Activated CD4-positive, alpha-beta T cell treated with anti-CD3 and anti-CD28 coated beads for 24 hours (primary cell): ENCODE measurements around the gene CIAPIN1.
A peak's percentile ranks its signal among the peaks of the same experiment; 100 is the strongest.

Experiments used
- DNase-seq, 2 donors: peaks; one replicate each; pipeline ENCODE4 v3.0.0-alpha.2; 2020; ENCODE audit warnings: low read depth in 2 of 2

Gene CIAPIN1

DNA sequence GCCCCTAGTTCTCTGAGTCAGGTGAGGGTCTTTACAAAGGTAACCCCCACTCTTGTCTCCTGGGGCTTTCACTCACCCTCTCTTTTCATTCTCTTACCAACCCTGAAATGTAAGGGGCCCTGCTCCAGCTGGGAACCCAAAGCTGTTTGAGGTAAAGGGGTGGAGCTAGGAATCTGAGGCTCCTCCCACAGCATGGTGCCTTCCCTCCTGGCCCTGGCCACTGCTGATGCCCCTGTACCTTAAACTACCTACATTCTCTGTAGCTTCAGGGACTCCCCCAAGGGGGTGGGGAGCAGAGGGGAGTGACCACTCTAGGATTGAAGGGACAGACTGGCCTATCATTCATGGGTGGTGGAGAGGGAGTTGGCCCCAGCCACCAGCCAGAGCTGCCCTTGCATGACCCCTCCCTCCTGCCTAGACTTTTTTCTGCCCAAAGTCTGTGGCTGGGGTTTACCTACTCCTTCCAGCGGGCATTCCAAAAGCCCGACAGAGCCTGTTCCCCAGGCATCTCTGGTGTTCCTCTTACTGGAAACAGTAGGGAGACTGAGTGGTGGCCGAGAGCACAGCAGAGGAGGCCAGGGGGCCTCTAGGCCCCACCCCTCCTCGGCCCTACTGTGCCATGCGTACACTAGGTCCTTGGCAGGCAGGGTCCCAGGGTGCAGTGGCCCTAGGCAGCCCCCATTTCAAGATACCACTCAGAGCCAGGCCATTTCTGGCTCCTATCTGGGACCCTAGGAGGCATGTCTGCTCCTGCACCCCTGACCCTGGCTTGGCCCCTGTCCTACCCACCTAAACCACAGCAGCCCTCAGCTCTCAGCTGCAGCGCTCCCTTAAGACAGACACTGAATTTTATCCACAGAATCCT, 29.6 kb upstream of the CIAPIN1 start:
- DNase-seq, result no peak

DNA sequence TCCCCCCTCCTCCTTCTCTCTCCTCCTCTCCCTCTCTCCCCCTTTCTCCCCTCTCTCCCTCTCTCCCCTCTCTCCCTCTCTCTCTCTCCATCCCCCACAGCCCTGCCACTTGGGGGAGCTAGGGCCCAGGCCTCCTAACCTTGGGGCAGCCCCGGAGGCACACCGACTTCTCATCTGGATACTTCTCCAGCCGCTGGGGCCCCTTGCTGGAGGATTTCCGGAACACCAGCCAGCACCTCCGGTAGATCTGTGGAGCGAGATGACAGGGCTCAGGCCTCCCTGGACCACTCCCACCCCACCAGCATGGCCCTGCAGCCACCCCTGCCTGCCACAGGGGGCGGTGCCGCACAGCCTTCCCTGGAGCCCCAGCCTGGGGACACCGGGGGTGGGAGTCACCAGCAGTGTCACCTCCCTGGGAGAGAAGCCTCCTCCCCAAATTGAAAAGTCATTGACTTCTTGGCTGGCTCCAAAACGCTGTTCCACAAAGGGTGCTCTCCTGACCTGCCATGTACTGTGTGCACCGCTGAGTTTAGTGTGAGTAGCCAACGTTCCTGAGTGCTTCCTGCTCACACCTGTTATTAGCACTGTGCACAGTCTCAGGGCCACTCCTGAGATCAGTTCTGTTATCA, 28.6 kb upstream of the CIAPIN1 start:
- DNase-seq, result peak; percentile 65 to 69

DNA sequence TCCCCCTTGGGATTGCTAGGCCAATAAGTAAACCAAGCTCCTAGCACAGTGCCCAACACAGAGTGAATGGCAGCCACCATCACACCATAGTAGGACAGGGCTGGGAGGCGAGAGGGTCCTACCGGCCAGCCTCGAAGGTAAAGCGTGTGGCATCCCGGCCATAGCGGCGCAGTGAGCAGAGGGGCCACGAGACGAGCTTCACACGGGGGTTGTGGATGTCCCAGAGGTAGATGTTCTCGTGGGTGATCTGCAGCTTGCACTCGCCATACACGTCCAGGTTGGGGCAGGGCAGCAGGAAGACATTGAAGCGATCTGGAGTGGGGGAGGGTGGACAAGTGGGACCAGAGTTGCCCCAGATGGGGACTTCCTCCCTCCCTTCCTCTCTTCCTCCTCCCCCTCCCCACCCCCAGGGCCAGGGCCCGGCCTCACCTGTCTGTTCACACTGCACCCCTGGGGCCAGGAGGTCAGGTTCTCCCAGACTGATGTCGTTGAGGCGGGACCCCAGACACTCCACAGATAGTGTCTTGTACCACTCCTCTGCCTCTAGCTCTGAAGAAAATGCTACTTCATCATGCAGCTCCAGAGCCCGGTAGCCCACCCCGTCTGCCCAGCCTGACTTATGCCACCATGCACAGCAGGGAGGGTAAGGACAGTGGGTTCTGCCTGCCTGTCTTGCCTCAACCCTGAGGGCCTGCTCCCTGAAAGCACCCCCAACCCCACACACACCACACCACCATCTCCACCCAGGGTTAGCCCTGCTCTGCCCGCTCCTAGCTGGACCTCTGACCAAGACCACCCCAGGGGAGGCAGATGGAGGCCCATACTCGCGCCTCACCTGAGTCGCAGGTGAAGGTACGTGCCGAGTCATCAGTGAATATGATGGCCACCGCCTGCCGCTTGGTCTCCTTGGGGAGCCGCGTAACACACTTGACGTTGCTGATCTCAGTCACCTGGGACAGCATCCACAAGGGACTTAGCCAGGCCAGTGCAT, 27.8 kb upstream of the CIAPIN1 start:
- no peak for DNase-seq

DNA sequence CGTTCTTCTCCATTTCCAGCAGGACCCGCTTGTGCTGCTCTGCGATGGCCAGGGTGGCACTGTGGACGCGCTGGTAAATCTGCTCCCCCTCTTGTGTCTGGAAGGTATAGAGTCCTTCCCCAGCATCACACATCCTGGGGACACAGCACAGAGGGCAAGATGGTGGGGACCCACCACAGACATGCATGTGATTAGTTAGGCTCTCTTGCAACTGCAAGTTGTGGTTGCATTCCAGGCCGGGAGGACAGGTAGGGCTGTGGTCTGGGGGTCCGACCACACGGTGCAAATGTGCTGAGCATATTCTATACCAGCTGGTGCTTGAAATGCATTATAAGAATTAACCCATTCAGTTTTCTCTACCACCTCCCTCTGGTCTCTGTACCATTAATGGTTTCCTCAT, 26.7 kb upstream of the CIAPIN1 start:
- no peak for DNase-seq

DNA sequence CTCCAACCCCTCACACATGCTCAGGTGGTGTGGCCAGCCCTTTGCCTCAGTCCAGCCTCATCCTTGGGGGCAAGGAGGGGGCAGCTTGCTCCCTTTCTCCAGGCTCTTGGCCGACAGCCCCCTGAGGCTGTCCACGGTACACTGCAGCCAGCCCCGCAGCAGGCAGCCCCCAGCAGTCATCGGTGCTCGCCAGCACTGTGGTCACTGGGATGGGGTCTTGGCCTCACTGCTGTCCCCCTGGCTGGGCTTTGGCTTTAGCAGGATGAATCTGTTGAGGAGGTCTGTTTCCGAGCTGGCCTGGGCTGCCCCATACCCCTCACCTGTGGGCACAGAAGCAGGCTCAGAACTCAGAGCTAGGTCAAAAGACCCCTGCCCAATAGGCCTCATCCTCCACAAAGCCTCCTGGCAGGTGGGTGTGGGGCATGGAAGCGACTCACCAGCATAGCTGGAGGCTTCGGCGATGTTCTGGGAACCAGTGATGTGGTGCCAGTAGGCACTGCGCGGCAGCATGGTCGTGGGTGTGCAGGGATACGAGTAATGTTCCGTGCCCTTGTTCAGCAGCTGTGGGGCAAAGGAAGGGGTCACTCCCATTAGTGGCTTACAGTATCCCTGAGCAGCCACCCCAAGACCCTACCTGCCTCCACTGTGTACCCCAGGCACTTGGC, 26.1 kb upstream of the CIAPIN1 start:
- no peak for DNase-seq

DNA sequence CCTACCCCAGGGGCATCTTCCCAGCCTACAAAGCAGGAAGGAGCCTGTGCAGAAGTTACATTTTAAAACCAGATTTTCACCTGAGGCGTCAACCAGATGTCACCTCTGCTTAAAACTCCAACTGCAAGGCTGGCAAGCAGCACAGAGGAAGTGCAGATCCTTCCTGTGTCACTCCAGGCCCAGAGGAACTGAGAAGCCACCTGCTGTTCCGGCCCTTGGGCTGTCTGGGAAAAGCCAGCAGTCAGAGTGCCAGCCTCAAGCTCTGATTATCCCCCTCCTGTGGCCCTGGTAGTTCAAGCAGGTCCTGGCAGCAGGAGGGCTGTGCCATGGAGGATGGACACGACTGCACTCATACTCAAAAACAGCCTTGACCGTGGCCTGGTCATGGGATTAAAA, 25.5 kb upstream of the CIAPIN1 start:
- no peak for DNase-seq

DNA sequence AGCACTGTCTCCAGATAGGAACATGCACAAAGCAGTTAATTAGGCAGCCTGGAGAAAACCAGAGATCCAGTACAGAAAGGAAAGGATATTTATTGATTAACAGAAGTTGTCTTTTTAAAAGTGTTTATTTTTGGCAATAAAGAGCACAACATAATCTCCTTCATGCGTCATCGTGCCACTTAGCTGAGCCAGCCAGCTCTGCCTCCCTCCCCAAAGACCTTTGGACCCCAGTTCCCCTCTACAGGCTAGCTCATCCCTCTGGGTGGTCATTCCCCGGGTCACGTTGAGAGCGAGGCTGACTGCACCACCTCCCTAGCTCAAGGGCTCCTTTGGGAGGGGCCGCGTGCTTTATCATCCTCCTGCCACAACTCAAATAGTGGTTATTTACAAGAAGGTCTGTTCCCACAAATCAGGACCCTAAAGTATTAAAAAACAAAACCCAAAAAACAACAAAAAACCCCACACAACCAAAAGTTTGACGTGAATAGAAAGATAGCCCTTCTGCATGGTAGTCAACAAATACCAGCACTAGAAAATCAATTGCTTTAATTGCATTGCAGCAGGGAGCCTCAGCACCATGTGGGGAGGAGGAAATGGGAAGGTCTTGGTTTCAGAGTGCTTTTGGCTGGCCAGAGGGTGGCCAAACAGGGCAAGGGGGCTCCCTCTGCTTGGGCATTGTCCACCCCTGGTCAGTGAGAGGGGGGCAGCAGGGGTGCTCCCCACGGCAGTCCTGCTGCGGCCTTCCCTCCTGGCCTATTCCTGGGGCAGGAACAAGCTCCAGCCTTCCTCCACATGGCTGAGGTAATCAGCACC, 24.9 kb upstream of the CIAPIN1 start:
- no peak for DNase-seq

DNA sequence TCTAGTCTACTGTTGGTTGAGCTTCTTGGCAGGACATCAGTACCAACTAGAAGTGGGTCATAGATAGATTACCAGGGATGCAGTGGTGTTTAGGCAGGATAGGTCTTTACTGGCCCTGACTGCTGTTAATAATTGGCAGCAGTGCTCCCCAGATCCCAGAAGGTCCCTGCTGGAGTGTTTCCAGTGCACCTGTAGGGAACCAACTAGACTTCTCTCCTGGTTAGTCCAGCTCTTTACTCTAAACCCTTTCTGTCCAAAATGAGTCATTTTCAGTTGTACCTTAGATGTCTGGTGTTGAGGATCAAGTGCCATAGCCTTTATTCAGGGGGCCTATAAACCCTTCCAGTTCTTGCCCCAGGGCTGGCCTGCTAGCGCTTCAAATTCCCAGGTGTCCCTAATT, 24.0 kb upstream of the CIAPIN1 start:
- no peak for DNase-seq

DNA sequence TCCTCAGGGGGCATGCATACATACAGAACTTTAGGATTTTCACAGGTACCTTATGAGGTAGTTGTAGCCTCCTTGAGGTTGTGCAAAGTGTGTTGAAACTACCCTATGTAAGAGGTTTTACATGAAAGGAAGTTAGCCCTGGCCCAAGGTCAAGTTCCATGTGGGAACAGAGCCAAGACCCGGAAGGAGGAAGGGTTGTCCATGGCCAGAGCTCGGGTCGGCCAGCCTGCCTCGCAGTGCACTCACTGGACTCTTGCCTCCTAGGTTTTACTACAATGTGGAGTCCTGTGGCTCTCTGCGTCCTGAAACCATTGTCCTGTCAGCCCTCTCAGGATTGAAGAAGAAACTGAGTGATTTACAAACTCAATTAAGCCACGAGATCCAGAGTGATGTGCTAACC, 23.5 kb upstream of the CIAPIN1 start:
- no peak for DNase-seq

DNA sequence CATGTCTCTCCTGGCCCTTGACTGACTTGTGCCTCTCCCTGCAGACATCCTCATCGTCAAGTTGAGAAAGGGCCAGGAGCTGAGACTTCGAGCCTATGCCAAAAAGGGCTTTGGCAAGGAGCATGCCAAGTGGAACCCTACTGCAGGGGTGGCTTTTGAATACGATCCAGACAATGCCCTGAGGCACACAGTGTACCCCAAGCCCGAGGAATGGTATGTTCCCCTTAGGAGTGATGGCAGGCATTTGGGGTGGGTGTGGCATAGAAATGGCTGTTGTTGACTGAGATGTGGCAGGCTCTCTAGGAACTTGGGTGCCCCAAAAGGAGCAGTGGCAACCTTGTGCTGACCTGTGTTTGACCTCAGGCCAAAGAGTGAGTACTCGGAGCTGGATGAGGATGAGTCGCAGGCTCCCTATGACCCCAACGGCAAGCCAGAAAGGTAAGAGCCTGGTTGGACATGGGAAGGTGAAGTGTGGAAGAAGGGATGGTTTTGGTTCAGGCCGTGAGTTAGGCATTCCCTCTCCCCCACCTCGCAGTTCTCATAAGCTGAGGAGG, 22.8 kb upstream of the CIAPIN1 start:
- DNase-seq, result no peak

DNA sequence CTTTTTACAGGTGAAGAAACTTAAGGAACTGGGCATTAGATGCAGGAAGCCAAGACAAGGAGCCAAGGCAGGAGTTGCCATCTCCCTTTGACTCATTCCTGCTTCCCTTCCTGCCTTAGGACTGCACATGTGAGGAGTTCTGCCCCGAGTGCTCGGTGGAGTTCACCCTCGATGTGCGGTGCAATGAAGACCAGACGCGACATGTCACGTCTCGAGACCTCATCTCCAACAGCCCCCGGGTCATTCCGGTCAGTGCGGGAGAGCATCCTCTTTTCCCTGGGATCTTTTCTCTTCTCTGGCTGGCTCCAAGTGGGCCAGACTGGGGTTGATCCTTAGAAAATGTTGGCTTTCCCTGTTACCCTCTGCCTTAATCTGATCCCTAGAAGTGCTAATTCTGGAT, 21.9 kb upstream of the CIAPIN1 start:
- no peak for DNase-seq

DNA sequence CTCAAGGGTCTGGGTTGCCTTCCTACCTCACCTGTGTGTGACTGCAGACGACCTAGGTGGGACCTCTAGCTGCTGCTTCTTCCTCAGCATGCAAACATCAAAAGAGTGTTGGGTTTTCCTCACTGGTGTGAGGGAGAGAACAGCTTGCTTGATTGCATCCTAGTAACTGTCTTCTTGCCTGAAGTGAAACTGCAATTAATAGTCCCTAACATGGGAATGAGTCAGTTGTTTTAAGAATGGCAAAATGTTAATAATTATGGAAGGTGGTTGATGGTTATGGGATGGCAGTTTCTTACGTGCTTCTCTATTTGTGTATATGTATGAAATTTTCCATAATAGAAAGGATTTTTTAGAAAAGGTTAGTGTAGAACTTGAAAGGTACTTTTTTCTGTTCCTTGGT, 21.2 kb upstream of the CIAPIN1 start:
- DNase-seq, result no peak

DNA sequence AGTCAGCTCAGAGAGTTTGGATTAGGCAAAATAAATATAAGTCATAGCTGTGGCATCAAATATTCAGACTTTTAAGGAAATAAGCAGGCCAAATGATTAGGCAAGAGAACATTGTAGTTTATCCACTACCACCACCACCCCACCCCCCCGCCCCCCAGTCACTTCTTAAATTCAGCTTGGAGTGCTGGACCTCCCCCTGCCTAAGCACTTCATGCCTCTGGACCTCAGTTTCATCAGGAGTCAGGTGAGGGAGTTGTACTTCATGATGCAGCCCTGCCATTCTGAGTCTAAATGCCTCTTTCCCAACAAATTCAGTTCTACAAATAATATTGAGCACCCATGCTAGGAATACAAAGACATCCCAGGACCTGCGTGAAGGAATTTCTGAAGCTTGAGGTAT, 17.3 kb upstream of the CIAPIN1 start:
- DNase-seq, result no peak

DNA sequence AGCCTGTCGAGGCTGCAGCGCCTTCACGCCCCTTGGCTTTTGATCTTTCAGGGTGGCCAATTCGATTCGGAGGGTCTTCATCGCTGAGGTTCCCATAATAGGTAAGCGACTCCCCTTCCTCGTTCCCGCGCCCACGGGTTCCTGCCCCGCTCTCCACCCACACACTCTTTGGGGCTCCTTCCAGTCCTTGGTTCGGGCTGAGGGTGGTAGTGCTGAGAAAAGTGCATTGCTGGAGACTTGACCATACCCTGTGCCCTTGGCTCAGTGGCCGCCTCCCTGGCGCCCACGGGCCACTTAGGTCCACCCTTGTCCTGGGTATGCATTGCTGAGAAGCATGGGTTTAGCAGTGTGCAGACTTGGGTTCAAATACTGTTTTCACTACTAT, 15.8 kb upstream of the CIAPIN1 start:
- DNase-seq, result no peak

DNA sequence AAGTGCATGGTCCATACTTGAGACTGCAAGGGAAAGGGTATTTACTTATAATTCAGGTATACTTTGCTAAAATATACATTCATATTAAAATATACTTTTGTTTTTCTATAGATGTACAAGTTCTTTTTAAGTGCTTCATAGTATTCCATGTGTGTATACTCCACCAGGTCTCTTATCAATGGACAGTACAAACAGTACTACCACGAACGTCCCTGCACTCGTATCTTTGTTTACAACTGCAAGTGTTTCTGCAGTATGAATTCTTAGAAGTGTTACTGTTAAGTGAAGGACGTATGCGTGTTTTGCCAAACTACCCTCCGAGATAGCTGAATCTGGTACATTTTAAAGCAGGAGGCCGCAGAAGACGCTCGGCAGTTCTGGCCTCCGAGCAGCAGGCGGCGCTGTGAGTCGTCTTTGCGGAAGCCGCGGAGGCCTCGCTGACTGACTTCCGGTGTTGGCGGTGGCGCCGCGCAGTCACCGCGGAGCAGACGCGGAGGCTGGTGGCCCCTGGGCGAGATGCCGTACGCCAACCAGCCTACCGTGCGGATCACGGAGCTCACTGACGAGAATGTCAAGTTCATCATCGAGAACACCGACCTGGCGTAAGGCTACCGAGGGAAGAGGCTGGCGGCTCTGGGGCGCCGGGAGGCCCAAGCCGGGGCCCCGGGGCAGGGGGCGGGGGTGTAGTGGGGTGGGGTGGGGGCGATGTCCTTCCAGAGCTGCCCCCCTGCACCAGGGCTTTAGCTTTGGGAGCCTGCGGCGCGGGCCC, 15.2 kb upstream of the CIAPIN1 start, which contains the start of gene POLR2C:
POLR2C (plus strand) TSS at position 471 of the 769 bp plus-strand sequence; CDS start at position 517, 46 bp downstream.
- peak; percentile 92 to 93 for DNase-seq

DNA sequence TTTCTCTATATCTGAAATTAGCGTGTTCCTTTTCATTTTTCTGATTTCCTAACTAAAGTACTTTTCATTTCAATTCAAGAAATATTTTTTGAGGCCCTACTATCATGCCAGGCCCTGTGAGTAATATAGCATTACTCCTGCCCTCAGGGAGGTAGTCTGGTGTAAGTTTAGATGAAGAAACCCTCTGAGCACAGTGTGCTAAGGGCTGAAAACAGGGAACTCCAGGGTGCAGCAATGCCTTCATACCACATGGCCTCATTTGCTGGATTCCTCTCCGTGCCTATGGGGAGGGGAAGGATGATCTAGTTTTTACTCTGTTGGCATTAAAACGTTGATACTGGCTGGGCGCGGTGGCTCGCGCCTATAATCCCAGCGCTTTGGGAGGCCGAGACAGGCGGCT, 4.8 kb upstream of the CIAPIN1 start:
- DNase-seq, result no peak

DNA sequence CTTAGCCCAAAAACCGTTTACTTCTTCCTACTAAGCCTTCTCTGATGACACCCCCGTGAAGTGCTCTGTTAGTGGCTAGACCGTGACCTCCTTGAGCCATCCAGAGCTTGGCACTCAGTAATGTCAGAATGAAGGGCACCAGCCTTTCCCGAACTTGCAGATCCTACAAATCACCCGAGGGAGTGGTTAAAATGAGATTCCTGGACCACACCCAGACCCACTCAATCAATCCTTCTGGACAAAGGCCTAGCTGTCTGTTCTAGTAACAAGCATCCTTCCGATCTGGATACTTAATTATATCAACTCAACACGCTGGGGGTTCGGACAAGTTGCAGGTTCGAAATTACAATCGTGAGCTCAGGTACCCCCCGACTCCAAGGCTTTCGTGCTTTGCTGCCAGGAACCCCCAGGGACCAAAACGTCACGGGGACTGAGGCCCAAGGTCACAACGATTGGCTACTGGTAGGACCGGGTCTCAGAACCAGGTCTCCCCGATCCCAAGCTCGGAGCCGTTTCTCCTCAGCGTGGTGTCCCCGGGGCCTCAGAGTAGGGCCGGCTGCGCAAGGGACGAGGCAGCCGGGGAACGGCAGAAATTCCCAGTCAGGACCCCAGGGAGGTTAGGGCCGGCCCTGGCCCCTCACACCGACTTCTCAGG, 527 bp downstream of the CIAPIN1 start:
- DNase-seq, result no peak

DNA sequence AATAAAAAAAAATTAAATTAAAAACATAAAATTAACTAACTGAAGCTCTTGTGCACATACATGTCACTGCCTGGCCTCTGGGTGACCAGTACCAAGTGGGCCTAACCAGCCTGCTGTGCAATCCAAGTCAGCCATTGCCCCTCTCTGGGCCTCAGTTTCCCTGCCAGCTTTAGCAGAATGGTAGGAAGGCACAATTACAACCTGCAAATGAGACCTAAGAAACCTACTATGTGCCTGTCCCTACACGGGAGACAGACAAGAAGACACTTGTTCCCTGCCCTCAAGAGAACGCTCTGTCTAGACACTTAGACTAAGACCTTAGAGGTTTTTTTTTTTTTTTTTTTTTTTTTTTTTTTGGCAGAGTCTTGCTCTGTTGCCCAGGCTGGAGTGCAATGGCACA, 1.7 kb downstream of the CIAPIN1 start:
- DNase-seq, result no peak

DNA sequence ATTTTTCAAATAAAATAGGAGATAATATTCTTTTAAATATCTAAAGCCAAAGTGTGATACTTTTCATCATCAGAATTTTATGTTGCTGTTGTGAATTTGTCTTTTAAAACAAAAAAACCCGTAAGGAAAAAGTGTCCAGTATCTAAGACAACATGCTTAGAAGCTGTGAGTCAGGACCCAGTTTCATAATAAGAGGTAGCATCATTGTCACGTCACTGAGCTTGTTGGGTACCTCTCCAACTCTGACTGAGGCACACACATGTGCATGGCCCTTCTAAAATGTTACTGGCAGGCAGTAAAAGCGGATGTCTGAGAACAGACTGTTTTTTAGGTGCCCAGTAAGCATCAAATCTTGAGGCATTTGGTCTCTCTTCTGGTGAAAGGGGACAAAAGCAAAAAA, 2.5 kb downstream of the CIAPIN1 start:
- DNase-seq, result no peak
